ENCODE data around the gene STK32A.
"Not testable (repeated sequence)": the region's sequence is repeated elsewhere in the genome, so short reads cannot be mapped to it uniquely, and the experiment has no call there.

STK32A gene

GRCh38 chr5:147348451-147348850, 113.6 kb downstream of the STK32A start:
- DNase-seq: no peak

GRCh38 chr5:147349241-147349640, 114.4 kb downstream of the STK32A start:
- no peak for DNase-seq

GRCh38 chr5:147359101-147359500, 124.3 kb downstream of the STK32A start:
- no peak for DNase-seq

- no peak for DNase-seq
Observed at GRCh38 chr5:147359581-147359980, 124.8 kb downstream of the STK32A start.

GRCh38 chr5:147360816-147361215, 126.0 kb downstream of the STK32A start:
- no peak for DNase-seq

GRCh38 chr5:147361441-147362175, 126.8 kb downstream of the STK32A start:
- DNase-seq: no peak

- DNase-seq: not testable (repeated sequence)
Observed at GRCh38 chr5:147367381-147367780, 132.6 kb downstream of the STK32A start.

- DNase-seq: no peak
Observed at GRCh38 chr5:147369742-147370374, 135.0 kb downstream of the STK32A start.

GRCh38 chr5:147371290-147371689, 136.5 kb downstream of the STK32A start:
- no peak for DNase-seq

- no peak for DNase-seq
Observed at GRCh38 chr5:147372191-147372590, 137.4 kb downstream of the STK32A start.

GRCh38 chr5:147373328-147373727, 138.5 kb downstream of the STK32A start:
- DNase-seq: no peak

- DNase-seq: no peak
Observed at GRCh38 chr5:147375151-147375550, 140.3 kb downstream of the STK32A start.

GRCh38 chr5:147377682-147378081, 142.9 kb downstream of the STK32A start:
- no peak for DNase-seq

- DNase-seq: no peak
Observed at GRCh38 chr5:147381555-147381954, 146.7 kb downstream of the STK32A start.

GRCh38 chr5:147382776-147383175, 147.9 kb downstream of the STK32A start:
- DNase-seq: no peak

- no peak for DNase-seq
Observed at GRCh38 chr5:147384346-147385193, 149.7 kb downstream of the STK32A start.

GRCh38 chr5:147387109-147387508, 152.3 kb downstream of the STK32A start:
- no peak for DNase-seq

- peak; percentile 86 for DNase-seq
Observed at GRCh38 chr5:147388184-147389108, 153.6 kb downstream of the STK32A start.

- DNase-seq: no peak
Observed at GRCh38 chr5:147390654-147391225, 155.9 kb downstream of the STK32A start.

GRCh38 chr5:147391781-147392180, 157.0 kb downstream of the STK32A start:
- DNase-seq: no peak

GRCh38 chr5:147393874-147394672, 159.2 kb downstream of the STK32A start:
- no peak for DNase-seq

Data from DMS79 (cell line).